Neural cell (in vitro differentiated cells): ENCODE measurements around the gene TIAM2. TPM values are rescaled to one million over a fixed set of nuclear protein-coding genes. Genes with fewer than 3 reads are reported as not detected.

Experiments
- H2AFZ ChIP-seq: fragments of 200-600, 300-800 bp; sonication (generic), shearing (Covaris generic); 2 replicates; pipeline ENCODE4 v1.6.0; 2014; ENCODE audit warnings: low read depth, mild to moderate bottlenecking, antibody characterized with exemption, low read length, moderate library complexity
- H3F3A ChIP-seq: fragments of 200-600 bp; shearing (Covaris generic); 2 replicates; pipeline ENCODE4 v1.6.1; 2016; ENCODE audit warnings: mild to moderate bottlenecking, moderate library complexity, mixed read lengths, antibody characterized with exemption, low read length; ENCODE audit not compliant: insufficient read depth, poor library complexity, severe bottlenecking
- H3K27ac ChIP-seq: fragments of 200-600, 300-800 bp; sonication (generic), shearing (Covaris generic); 2 replicates; pipeline ENCODE4 v1.5.1; 2014; ENCODE audit warnings: mild to moderate bottlenecking, low read length, moderate library complexity
- H3K27me3 ChIP-seq: fragments of 300-800, 200-600 bp; sonication (generic), shearing (Covaris generic); 2 replicates; pipeline ENCODE4 v1.6.0; 2014; ENCODE audit warnings: mild to moderate bottlenecking, low read depth, low read length, moderate library complexity; ENCODE audit not compliant: insufficient read depth
- H3K36me3 ChIP-seq: fragments of 300-800, 200-600 bp; sonication (generic), shearing (Covaris generic); 2 replicates; pipeline ENCODE4 v1.5.1; 2014; ENCODE audit warnings: mild to moderate bottlenecking, antibody characterized with exemption, low read length, moderate library complexity; ENCODE audit not compliant: insufficient read depth
- H3K4me2 ChIP-seq: fragments of 300-800, 200-600 bp; sonication (generic), shearing (Covaris generic); 2 replicates; pipeline ENCODE4 v1.6.0; 2014; ENCODE audit warnings: mild to moderate bottlenecking, low read length
- H3K4me3 ChIP-seq: fragments of 300-800, 200-600 bp; sonication (generic), shearing (Covaris generic); 2 replicates; pipeline ENCODE4 v1.5.1; 2014; ENCODE audit warnings: mild to moderate bottlenecking, low read length, moderate library complexity
- H3K79me2 ChIP-seq: fragments of 200-600 bp; shearing (Covaris generic); replicated peaks from 2 replicates; pipeline ENCODE4 v1.6.0; 2014; ENCODE audit warnings: mild to moderate bottlenecking, low read length, moderate library complexity; ENCODE audit not compliant: insufficient read depth
- H3K9ac ChIP-seq: fragments of 300-800, 200-600 bp; sonication (generic), shearing (Covaris generic); 2 replicates; pipeline ENCODE4 v1.6.1; 2016; ENCODE audit warnings: mild to moderate bottlenecking, low read length, mixed read lengths
- H3K9me2 ChIP-seq: fragments of 200-600 bp; shearing (Covaris generic); 2 replicates; pipeline ENCODE4 v1.6.1; 2016; ENCODE audit warnings: mild to moderate bottlenecking, low read length, mixed read lengths; ENCODE audit not compliant: insufficient read depth
- H3K9me3 ChIP-seq: fragments of 200-600, 300-800 bp; sonication (generic), shearing (Covaris generic); 2 replicates; pipeline ENCODE4 v1.6.1; 2016; ENCODE audit warnings: mild to moderate bottlenecking, mixed run types, low read length, moderate library complexity, mixed read lengths
- H4K20me1 ChIP-seq: fragments of 200-600 bp; shearing (Covaris generic); 2 replicates; pipeline ENCODE4 v1.6.1; 2016; ENCODE audit warnings: mild to moderate bottlenecking, mixed run types; ENCODE audit not compliant: insufficient read depth
- CTCF ChIP-seq: fragments of 450-650 bp; IDR thresholded peaks from 2 replicates; pipeline ENCODE4 v1.5.1; 2014; ENCODE audit warnings: antibody characterized with exemption, mild to moderate bottlenecking, moderate library complexity; ENCODE audit not compliant: poor library complexity, severe bottlenecking
- EP300 ChIP-seq: fragments of 450-650 bp; conservative IDR thresholded peaks from 2 replicates; pipeline ENCODE4 v1.6.1; 2014; ENCODE audit warnings: antibody characterized with exemption, mild to moderate bottlenecking, moderate library complexity; ENCODE audit not compliant: poor library complexity, severe bottlenecking
- EZH2 ChIP-seq: fragments of 200-600, 300-800 bp; shearing (Covaris generic), sonication (generic); IDR thresholded peaks from 2 replicates; pipeline ENCODE4 v1.6.1; 2014; ENCODE audit warnings: antibody characterized with exemption, low read length, borderline replicate concordance, mild to moderate bottlenecking; ENCODE audit not compliant: insufficient read depth, poor library complexity, severe bottlenecking
- MXI1 ChIP-seq: fragments of 450-650 bp; conservative IDR thresholded peaks from 2 replicates; pipeline ENCODE4 v1.6.1; 2014; ENCODE audit warnings: antibody characterized with exemption, mild to moderate bottlenecking; ENCODE audit not compliant: poor library complexity, severe bottlenecking
- POLR2AphosphoS5 ChIP-seq: IDR thresholded peaks from 2 replicates; pipeline ENCODE4 v1.6.1; 2012
- RAD21 ChIP-seq: fragments of 450-650 bp; conservative IDR thresholded peaks from 2 replicates; pipeline ENCODE4 v1.6.1; 2014; ENCODE audit warnings: antibody characterized with exemption, mild to moderate bottlenecking, moderate library complexity
- REST ChIP-seq: IDR thresholded peaks from 2 replicates; pipeline ENCODE4 v1.6.1; 2012; ENCODE audit warnings: borderline replicate concordance
- SMC3 ChIP-seq: fragments of 450-650 bp; conservative IDR thresholded peaks from 2 replicates; pipeline ENCODE4 v1.6.1; 2014; ENCODE audit warnings: antibody characterized with exemption, mild to moderate bottlenecking, moderate library complexity; ENCODE audit not compliant: poor library complexity
- TAF1 ChIP-seq: IDR thresholded peaks from 2 replicates; pipeline ENCODE4 v1.6.1; 2012; ENCODE audit warnings: low read depth
- polyA plus RNA-seq: library from polyadenylated mRNA; depleted of rRNA; stranded (reverse); fragments of >200 nt; gene quantifications from 2 replicates; pipeline ENCODE4 v1.2.3, GENCODE V29; 2014

The TIAM2 gene
- polyA plus RNA-seq, 1 donor from 2014 or later = 73.3 TPM

- Histone ChIP-seq H3F3A (no peaks in the 10 kb centered on the region), H3K4me3 (no peak overlapping the region), H2AFZ (no peak overlapping the region), H3K79me2 (no peaks in the 10 kb centered on the region), H3K36me3 (no peaks in the 10 kb centered on the region), H3K4me2 (no peak overlapping the region), H3K9me2 (no peaks in the 10 kb centered on the region), H4K20me1 (no peaks in the 10 kb centered on the region), H3K9ac (no peak overlapping the region), H3K9me3 (no peaks in the 10 kb centered on the region), H3K27me3 (no peaks in the 10 kb centered on the region), H3K27ac (no peak overlapping the region)
- TF ChIP-seq TAF1 (no peak), EZH2 (no peak), REST (no peak), POLR2AphosphoS5 (no peak), SMC3 (no peak), EP300 (no peak), RAD21 (no peak), MXI1 (no peak), CTCF (no peak)
Observed at GRCh38 chr6:155150967-155151671, 156.0 kb downstream of the TIAM2 start.

GRCh38 chr6:155152211-155153076 lies 157.3 kb downstream of the TIAM2 start:
- Histone ChIP-seq H3K9me3 (no peaks in the 10 kb centered on the region), H3K36me3 (no peaks in the 10 kb centered on the region), H3K9ac (no peak overlapping the region), H2AFZ (no peak overlapping the region), H3K9me2 (no peaks in the 10 kb centered on the region), H3K27ac (no peak overlapping the region), H3K4me2 (no peak overlapping the region), H3F3A (no peaks in the 10 kb centered on the region), H4K20me1 (no peaks in the 10 kb centered on the region), H3K4me3 (no peak overlapping the region), H3K79me2 (no peaks in the 10 kb centered on the region), H3K27me3 (no peaks in the 10 kb centered on the region)
- no peak for TF ChIP-seq RAD21
- TF ChIP-seq CTCF = no peak
- no peak for TF ChIP-seq SMC3
- TF ChIP-seq REST = no peak
- no peak for TF ChIP-seq EP300
- no peak for TF ChIP-seq TAF1
